HG02870 (cell line): ENCODE measurements around the gene ONECUT2.
"Not testable (repeated sequence)": the region's sequence is repeated elsewhere in the genome, so short reads cannot be mapped to it uniquely, and the experiment has no call there.

ENCODE experiments used
- ATAC-seq: cut with Tn5 transposase; IDR thresholded peaks from one replicate; pipeline ENCODE4 v1.9.1; 2021; ENCODE audit warnings: mild to moderate bottlenecking, moderate library complexity; ENCODE audit not compliant: unreplicated experiment

The ONECUT2 gene

GRCh38 chr18:57445488-57446319 is 10.5 kb downstream of the ONECUT2 start:
- ATAC-seq, result no peak

- ATAC-seq, result no peak
Observed at GRCh38 chr18:57446322-57446721, 11.1 kb downstream of the ONECUT2 start.

GRCh38 chr18:57447154-57447621 is 12.0 kb downstream of the ONECUT2 start:
- ATAC-seq, result no peak

- ATAC-seq, result no peak
Observed at GRCh38 chr18:57455576-57456129, 20.5 kb downstream of the ONECUT2 start.

GRCh38 chr18:57461652-57462269 is 26.6 kb downstream of the ONECUT2 start:
- ATAC-seq, result no peak

GRCh38 chr18:57466307-57466706 is 31.1 kb downstream of the ONECUT2 start:
- no peak for ATAC-seq

GRCh38 chr18:57466745-57467409 is 31.7 kb downstream of the ONECUT2 start:
- no peak for ATAC-seq

GRCh38 chr18:57469884-57470283 is 34.7 kb downstream of the ONECUT2 start:
- ATAC-seq, result no peak

GRCh38 chr18:57475408-57475807 is 40.2 kb downstream of the ONECUT2 start:
- ATAC-seq, result no peak

- ATAC-seq, result no peak
Observed at GRCh38 chr18:57475903-57476302, 40.7 kb downstream of the ONECUT2 start.

- ATAC-seq, result no peak
Observed at GRCh38 chr18:57480733-57481132, 45.6 kb downstream of the ONECUT2 start.

GRCh38 chr18:57497372-57498294 is 62.5 kb downstream of the ONECUT2 start:
- ATAC-seq, result no peak

- ATAC-seq, result no peak
Observed at GRCh38 chr18:57498682-57499256, 63.6 kb downstream of the ONECUT2 start.

GRCh38 chr18:57502624-57503023 is 67.5 kb downstream of the ONECUT2 start:
- no peak for ATAC-seq

- ATAC-seq, result no peak
Observed at GRCh38 chr18:57505231-57505630, 70.1 kb downstream of the ONECUT2 start.

- ATAC-seq, result no peak
Observed at GRCh38 chr18:57516056-57516455, 80.9 kb downstream of the ONECUT2 start.

GRCh38 chr18:57518533-57518932 is 83.4 kb downstream of the ONECUT2 start:
- no peak for ATAC-seq

- ATAC-seq, result no peak
Observed at GRCh38 chr18:57519668-57520424, 84.7 kb downstream of the ONECUT2 start.

- ATAC-seq, result not testable (repeated sequence)
Observed at GRCh38 chr18:57522348-57522747, 87.2 kb downstream of the ONECUT2 start.
